SK-N-SH treated with all-trans-retinoic acid at 6 μM for 48 hours (cell line): ENCODE results near the gene KIF13A.

Source experiments
- ESRRG ChIP-seq: fragments of 250-450 bp; sonication (Bioruptor Pico); IDR thresholded peaks from 2 replicates; pipeline ENCODE4 v1.6.1; 2021; ENCODE audit warnings: mild to moderate bottlenecking
- OSR1 ChIP-seq: fragments of 250-450 bp; sonication (Bioruptor Pico); IDR thresholded peaks from 2 replicates; pipeline ENCODE4 v1.8.0; 2022; ENCODE audit warnings: moderate library complexity, mild to moderate bottlenecking, inconsistent platforms
- PPARA ChIP-seq: fragments of 250-450 bp; sonication (Bioruptor Pico); IDR thresholded peaks from 2 replicates; pipeline ENCODE4 v1.5.0; 2020; ENCODE audit warnings: mild to moderate bottlenecking, borderline replicate concordance
- SNAI2 ChIP-seq: fragments of 250-450 bp; sonication (Bioruptor Pico); IDR thresholded peaks from 2 replicates; pipeline ENCODE4 v1.5.0; 2020; ENCODE audit warnings: mild to moderate bottlenecking, moderate library complexity
- ZFP3 ChIP-seq: fragments of 250-450 bp; sonication (Bioruptor Pico); IDR thresholded peaks from 2 replicates; pipeline ENCODE4 v1.5.0; 2020; ENCODE audit warnings: mild to moderate bottlenecking, moderate library complexity
- ZFP30 ChIP-seq: fragments of 450-650 bp; formaldehyde crosslinking; IDR thresholded peaks from 2 replicates; pipeline ENCODE4 v1.5.0; 2022; ENCODE audit warnings: mild to moderate bottlenecking, moderate library complexity
- ZNF565 ChIP-seq: fragments of 450-650 bp; formaldehyde crosslinking; conservative IDR thresholded peaks from 2 replicates; pipeline ENCODE4 v1.5.0; 2020; ENCODE audit warnings: low read depth, mild to moderate bottlenecking, moderate library complexity
- TF ChIP-seq, protein P1 (sequence below): fragments of 250-450 bp; sonication (Bioruptor Pico); IDR thresholded peaks from 2 replicates; pipeline ENCODE4 v1.5.0; 2020; ENCODE audit warnings: mild to moderate bottlenecking, moderate library complexity
- TF ChIP-seq, protein P2 (sequence below): fragments of 250-450 bp; sonication (Bioruptor Pico); IDR thresholded peaks from 2 replicates; pipeline ENCODE4 v1.5.1; 2020; ENCODE audit warnings: low read depth, mild to moderate bottlenecking, moderate library complexity
- TF ChIP-seq, protein P3 (sequence below): fragments of 250-450 bp; sonication (Bioruptor Pico); IDR thresholded peaks from 2 replicates; pipeline ENCODE4 v1.8.0; 2020; ENCODE audit warnings: mild to moderate bottlenecking, moderate library complexity, borderline replicate concordance
- TF ChIP-seq, protein P4 (sequence below): fragments of 250-450 bp; sonication (Bioruptor Pico); IDR thresholded peaks from 2 replicates; pipeline ENCODE4 v1.5.1; 2021; ENCODE audit warnings: mild to moderate bottlenecking, moderate library complexity

DNA sequence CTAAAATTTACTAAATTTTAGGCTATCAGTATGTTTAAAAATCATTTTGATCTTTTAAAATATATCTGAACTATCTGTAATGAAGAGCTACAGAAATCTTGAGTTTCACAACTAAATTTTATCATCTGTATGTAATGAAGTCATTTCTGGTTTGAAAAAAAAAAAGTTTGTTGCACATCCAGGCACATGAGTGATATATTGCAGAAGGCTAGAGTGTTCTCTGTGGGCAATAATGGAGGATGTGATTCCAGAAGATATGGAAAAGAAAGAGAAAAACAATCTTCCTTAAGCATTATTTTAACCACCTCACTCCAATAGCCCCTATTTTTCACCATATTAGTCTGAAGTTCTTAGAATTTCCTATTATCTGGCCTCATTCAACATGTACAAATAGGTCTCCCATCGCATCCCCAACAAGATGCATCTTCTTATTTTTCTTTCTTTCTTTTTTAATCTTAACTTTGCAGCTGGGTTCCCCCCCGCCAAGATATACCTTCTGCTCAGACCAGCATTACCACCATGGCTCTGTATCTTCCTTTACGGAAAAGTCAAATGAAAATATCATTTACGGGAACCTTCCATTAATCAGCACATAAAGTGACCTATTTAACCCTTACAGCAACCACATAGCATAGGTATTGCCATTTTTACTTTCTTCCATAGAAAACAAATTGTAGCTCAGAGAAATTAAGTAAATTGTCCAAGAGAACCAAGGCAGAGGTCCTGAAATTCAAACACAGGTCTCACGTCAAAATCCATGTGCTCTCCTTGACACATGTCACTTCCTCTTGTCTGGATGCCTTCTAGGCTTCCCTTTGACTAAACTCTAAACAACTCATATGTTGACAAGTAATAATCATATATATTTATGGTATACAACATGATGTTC is 116.9 kb downstream of the KIF13A start:
- TF ChIP-seq ESRRG (no peak), PPARA (CRISPR knock-in tag) (no peak), SNAI2 (CRISPR knock-in tag) (no peak), ZFP30 (CRISPR knock-in tag) (no peak), OSR1 (CRISPR knock-in tag) (no peak), ZFP3 (no peak), ZNF565 (CRISPR knock-in tag) (no peak)
- TF ChIP-seq, protein P1, sequence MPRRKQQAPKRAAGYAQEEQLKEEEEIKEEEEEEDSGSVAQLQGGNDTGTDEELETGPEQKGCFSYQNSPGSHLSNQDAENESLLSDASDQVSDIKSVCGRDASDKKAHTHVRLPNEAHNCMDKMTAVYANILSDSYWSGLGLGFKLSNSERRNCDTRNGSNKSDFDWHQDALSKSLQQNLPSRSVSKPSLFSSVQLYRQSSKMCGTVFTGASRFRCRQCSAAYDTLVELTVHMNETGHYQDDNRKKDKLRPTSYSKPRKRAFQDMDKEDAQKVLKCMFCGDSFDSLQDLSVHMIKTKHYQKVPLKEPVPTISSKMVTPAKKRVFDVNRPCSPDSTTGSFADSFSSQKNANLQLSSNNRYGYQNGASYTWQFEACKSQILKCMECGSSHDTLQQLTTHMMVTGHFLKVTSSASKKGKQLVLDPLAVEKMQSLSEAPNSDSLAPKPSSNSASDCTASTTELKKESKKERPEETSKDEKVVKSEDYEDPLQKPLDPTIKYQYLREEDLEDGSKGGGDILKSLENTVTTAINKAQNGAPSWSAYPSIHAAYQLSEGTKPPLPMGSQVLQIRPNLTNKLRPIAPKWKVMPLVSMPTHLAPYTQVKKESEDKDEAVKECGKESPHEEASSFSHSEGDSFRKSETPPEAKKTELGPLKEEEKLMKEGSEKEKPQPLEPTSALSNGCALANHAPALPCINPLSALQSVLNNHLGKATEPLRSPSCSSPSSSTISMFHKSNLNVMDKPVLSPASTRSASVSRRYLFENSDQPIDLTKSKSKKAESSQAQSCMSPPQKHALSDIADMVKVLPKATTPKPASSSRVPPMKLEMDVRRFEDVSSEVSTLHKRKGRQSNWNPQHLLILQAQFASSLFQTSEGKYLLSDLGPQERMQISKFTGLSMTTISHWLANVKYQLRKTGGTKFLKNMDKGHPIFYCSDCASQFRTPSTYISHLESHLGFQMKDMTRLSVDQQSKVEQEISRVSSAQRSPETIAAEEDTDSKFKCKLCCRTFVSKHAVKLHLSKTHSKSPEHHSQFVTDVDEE (CRISPR knock-in tag) = no peak
- TF ChIP-seq, protein P2, sequence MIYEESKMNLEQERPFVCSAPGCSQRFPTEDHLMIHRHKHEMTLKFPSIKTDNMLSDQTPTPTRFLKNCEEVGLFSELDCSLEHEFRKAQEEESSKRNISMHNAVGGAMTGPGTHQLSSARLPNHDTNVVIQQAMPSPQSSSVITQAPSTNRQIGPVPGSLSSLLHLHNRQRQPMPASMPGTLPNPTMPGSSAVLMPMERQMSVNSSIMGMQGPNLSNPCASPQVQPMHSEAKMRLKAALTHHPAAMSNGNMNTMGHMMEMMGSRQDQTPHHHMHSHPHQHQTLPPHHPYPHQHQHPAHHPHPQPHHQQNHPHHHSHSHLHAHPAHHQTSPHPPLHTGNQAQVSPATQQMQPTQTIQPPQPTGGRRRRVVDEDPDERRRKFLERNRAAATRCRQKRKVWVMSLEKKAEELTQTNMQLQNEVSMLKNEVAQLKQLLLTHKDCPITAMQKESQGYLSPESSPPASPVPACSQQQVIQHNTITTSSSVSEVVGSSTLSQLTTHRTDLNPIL (CRISPR knock-in tag) = no peak
- TF ChIP-seq, protein P3, sequence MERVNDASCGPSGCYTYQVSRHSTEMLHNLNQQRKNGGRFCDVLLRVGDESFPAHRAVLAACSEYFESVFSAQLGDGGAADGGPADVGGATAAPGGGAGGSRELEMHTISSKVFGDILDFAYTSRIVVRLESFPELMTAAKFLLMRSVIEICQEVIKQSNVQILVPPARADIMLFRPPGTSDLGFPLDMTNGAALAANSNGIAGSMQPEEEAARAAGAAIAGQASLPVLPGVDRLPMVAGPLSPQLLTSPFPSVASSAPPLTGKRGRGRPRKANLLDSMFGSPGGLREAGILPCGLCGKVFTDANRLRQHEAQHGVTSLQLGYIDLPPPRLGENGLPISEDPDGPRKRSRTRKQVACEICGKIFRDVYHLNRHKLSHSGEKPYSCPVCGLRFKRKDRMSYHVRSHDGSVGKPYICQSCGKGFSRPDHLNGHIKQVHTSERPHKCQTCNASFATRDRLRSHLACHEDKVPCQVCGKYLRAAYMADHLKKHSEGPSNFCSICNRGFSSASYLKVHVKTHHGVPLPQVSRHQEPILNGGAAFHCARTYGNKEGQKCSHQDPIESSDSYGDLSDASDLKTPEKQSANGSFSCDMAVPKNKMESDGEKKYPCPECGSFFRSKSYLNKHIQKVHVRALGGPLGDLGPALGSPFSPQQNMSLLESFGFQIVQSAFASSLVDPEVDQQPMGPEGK (CRISPR knock-in tag) = no peak
- TF ChIP-seq, protein P4, sequence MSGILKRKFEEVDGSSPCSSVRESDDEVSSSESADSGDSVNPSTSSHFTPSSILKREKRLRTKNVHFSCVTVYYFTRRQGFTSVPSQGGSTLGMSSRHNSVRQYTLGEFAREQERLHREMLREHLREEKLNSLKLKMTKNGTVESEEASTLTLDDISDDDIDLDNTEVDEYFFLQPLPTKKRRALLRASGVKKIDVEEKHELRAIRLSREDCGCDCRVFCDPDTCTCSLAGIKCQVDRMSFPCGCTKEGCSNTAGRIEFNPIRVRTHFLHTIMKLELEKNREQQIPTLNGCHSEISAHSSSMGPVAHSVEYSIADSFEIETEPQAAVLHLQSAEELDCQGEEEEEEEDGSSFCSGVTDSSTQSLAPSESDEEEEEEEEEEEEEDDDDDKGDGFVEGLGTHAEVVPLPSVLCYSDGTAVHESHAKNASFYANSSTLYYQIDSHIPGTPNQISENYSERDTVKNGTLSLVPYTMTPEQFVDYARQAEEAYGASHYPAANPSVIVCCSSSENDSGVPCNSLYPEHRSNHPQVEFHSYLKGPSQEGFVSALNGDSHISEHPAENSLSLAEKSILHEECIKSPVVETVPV = no peak
